Measurements from ENCODE around the gene STX2.
"Not testable (repeated sequence)": the region's sequence is repeated elsewhere in the genome, so short reads cannot be mapped to it uniquely, and the experiment has no call there.

Gene STX2

DNA sequence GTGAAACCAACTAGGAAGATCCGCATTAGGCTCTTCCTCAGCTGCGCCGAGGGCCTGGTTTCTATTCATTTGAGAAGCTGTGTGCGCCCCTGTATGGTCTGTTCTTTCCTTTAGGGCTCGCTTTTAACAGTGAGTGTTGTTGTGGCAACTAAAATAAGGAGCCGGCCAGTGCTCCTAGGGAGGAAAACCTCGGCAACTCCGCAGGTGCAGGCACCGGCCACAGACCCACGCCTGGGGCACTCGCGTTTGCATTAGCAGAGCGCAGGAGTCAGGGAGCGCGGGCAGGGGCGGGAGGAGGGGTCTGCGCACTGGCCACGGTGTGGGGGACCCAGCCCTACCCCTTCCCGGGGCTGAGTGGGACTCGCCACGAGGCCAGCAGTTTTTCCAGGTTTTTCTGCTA lies 50.5 kb downstream of the STX2 start:
- DNase-seq (ENCODE audit: low read depth), result no peak
- H3K4me3 ChIP-seq (ENCODE audit: low read length), result no peak overlapping the region
- TF ChIP-seq CTCF (conservative IDR thresholded peaks at IDR 0.05; ENCODE audit: low read length), result no peak

DNA sequence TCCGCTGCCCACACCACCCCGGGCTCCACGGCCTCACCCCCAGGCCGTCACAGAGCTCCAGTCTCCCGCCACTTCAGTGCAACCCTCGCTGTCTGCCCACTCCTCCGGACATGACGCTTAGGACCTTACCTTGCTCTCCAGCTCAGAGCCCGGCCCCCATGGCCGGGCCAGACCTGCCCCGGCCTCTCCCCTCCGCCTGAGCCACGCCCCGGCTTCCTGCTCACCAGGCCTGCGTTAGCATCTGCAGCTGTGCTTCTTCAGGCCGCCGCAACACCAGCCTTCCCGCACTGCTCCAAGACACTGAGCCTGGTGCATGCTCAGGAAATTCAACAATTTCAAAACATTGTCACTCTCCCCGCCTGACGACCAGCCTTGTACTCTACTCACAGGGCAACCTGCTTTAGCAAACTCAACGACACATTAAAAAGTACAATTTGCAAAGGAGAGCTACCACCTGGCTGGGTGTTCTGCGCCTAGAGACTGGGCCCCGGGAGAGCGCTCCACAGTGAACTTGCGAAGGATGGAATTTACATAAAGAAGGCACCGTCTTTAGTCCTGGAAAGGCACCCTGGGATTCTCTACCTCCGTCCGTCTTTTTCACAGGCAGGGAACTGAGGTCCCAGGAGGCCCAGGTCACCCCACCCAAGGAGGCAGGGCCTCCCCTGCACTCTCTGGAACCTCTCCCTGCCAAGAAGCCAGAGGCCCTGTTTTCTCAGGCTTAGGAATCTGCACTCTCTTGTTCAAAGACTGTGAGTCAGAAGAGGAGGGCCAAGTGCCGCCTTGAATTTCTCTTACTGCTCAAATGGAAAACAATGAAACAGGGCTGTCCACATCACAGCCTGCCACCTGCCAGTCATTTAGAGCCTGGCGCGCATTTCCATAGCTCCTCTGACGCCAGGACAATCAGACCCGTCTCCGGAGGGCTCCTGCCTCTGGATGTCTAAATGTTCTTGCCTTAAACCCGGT lies 51.3 kb downstream of the STX2 start:
- TF ChIP-seq CTCF (conservative IDR thresholded peaks at IDR 0.05; ENCODE audit: low read length), result no peak
- no peak for DNase-seq (ENCODE audit: low read depth)

DNA sequence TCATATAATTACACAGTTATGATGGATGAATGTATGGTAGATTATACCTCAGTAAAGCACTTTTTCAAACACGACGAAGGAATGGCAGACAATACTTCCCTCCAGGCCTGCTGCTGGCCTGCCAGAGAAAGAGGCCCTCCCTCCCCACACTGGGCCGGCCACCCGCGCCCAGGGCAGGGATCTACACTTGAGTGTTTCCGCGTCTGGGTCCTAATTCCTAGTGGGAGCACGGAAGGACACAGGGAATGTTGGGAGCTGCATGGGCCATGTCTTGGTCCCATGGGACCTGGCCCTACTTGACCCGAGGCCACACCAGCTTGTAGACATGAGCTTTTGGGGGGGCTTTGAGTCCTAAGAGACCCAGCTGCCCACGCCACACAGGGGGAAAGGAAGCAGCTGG lies 52.0 kb downstream of the STX2 start:
- DNase-seq (ENCODE audit: low read depth), result no peak
- TF ChIP-seq CTCF (conservative IDR thresholded peaks at IDR 0.05; ENCODE audit: low read length), result no peak

More for the DNA sequence above, 51.3 kb downstream of the STX2 start:
- H3K4me3 ChIP-seq (ENCODE audit: low read length), result no peak overlapping the region

GRCh38 chr12:130783110-130783715 lies 55.8 kb downstream of the STX2 start:
- H3K4me3 ChIP-seq (ENCODE audit: low read length), result no peak overlapping the region
- no peak for TF ChIP-seq CTCF (conservative IDR thresholded peaks at IDR 0.05; ENCODE audit: low read length)
- no peak for DNase-seq (ENCODE audit: low read depth)

More for the DNA sequence above, 52.0 kb downstream of the STX2 start:
- no peak overlapping the region for H3K4me3 ChIP-seq (ENCODE audit: low read length)

DNA sequence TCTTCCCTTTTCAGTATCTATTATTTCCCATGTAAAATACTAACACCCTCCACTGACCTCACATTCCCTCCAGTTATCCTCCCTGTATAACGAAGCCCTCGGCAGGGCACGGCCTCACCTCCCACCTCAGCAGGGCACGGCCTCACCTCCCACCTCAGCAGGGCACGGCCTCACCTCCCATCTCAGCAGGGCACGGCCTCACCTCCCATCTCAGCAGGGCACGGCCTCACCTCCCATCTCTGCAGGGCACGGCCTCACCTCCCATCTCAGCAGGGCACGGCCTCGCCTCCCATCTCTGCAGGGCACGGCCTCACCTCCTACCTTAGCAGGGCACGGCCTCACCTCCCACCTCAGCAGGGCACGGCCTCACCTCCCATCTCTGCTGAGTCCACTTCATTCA lies 56.8 kb downstream of the STX2 start:
- not testable (repeated sequence) for DNase-seq (ENCODE audit: low read depth); H3K4me3 ChIP-seq (ENCODE audit: low read length)

DNA sequence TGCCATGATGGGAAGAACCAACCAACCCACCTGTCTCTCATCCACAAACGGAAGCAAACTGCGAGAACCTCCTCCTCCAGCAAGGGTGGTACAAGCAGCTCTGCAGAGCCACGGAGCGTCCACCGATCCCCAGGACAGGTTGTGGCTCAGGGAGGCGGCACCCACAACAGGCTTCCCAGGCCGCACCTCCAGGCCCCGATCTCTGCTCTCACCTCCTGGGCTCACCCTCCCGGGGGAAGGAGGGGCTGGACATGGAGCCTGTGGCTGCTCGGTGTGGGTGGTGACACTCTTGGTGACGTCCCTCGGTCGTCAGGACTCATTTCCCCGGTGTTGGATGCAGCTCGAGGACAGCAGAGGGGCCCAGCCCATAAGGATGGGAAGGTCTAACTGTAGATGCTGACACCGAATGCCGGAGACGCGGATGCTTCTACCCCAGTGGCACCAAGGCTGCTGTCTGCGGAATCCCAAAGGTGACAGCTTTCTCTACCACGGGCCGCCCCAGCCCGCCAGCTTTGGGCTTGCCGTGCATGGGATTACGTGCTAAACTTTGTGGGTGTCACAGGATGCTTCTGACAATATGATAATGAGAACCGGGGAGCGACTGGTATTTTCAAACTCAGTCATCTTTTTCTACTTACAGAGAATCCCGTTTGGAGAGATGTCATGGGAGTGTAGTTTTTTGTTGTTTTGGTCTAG lies 58.0 kb downstream of the STX2 start:
- no peak for TF ChIP-seq CTCF (conservative IDR thresholded peaks at IDR 0.05; ENCODE audit: low read length)
- no peak overlapping the region for H3K4me3 ChIP-seq (ENCODE audit: low read length)
- no peak for DNase-seq (ENCODE audit: low read depth)

GRCh38 chr12:130780325-130780724 lies 58.7 kb downstream of the STX2 start:
- H3K4me3 ChIP-seq (ENCODE audit: low read length), result no peak overlapping the region
- DNase-seq (ENCODE audit: low read depth), result no peak
- no peak for TF ChIP-seq CTCF (conservative IDR thresholded peaks at IDR 0.05; ENCODE audit: low read length)

All from AG10803 (cell line).